Fibroblast of skin of right quadriceps (primary cell): ENCODE results near the gene NCOA3.
"Not testable (repeated sequence)": the region's sequence is repeated elsewhere in the genome, so short reads cannot be mapped to it uniquely, and the experiment has no call there.

Experiments used
- DNase-seq: peaks from one replicate; pipeline ENCODE4 v3.0.0-alpha.2; 2013

Gene NCOA3

DNA sequence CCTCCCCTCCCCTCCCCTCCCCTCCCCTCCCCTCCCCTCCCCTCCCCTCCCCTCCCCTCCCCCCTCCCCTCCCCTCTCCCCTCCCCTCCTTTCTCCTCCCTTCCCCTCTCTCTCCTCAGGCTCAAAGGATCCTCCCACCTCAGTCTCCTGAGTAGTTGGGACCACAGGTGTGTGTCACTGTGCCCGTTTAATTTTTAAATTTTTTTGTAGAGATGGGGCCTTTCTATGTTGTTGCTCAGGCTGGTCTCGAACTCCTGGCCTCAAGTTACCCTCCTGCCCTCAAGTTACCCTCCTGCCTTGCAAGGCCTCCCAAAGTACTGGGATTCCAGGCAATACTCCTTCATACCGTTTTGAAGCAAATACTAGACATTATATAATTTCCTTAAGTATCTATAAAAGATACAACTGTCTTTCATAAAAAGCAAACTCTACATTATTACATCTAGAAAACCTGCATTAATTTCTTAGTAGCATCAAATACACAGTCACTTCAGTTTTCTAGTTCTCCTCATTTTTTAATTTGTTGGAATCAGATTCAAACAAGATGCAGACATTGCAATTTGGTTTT lies 39.8 kb downstream of the NCOA3 start:
- no peak for DNase-seq

DNA sequence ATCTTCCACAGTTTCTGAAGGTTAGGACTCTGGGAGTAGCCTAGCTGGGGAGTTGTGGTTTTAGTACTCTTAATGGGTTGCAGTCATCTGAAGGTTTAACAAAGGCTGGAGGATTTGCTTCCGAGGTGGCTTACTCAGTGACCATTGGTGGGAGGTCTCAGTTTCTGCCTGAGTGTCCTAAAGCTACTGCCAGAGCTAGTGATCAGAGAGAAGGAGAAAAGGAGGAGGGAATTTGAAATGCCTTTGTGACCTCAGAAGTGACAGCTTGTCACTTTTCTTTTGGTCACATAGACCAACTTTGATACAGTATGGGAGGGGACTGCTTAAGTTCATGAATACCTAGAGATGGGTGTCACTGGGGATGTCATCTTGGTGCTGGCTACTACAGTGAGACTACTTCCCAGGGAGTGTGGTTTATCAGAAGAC lies 41.3 kb downstream of the NCOA3 start:
- DNase-seq, result peak; percentile 32

DNA sequence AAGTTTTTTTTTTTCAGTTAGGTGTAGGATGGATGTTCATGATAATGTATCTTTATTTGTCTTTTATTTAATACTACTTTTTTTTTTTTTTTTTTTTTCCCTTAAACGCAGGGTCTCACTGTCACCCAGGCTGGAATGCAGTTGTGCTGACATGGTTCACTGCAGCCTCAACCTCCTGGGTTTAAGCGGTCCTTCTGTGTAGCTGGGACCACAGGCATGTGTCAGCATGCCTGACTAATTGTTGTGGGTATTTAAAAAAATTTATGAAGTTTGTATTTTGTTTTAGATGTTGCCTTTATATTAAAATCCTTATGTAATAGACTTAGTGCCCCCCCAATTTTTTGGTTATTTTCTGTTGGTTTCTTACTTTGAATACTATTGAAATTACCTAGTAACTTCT lies 42.6 kb downstream of the NCOA3 start:
- peak; percentile 84 for DNase-seq

DNA sequence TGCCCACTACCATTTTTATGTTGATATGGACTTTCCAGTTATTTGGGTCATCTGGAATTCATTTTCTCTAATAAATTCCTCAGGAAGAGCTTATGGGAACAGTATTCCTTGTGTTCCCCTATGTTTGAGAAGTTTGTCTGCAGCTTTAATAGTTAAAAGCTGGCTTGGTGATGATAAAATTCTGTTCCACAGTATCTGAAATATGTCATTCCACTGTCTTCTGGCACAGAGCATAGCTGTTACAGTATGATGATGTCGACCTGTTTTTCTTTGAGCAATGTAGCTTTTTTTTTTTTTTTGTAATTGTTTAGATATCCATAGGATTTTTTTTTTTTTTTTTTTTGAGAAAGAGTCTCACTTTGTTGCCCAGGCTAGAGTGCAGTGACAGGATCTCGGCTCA lies 43.2 kb downstream of the NCOA3 start:
- DNase-seq, result peak; percentile 70

DNA sequence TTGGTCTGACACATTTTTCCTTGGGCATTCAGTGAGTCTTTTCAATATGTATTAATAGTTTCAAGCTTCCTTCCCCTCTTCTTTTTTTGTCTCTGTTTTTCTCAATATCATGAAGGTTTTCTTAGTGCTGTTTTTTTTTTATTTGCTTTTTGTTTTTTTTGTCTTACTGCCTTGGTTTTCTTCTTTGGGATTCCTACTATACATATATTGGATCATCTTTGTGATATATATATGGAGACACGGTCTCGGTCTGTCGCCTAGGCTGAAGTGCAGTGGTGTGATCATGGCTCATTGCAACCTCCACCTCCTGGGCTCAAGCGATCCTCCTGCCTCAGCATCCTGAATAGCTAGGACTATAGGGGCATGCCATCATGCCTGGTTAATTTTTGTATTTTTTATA lies 43.8 kb downstream of the NCOA3 start:
- DNase-seq, result no peak

DNA sequence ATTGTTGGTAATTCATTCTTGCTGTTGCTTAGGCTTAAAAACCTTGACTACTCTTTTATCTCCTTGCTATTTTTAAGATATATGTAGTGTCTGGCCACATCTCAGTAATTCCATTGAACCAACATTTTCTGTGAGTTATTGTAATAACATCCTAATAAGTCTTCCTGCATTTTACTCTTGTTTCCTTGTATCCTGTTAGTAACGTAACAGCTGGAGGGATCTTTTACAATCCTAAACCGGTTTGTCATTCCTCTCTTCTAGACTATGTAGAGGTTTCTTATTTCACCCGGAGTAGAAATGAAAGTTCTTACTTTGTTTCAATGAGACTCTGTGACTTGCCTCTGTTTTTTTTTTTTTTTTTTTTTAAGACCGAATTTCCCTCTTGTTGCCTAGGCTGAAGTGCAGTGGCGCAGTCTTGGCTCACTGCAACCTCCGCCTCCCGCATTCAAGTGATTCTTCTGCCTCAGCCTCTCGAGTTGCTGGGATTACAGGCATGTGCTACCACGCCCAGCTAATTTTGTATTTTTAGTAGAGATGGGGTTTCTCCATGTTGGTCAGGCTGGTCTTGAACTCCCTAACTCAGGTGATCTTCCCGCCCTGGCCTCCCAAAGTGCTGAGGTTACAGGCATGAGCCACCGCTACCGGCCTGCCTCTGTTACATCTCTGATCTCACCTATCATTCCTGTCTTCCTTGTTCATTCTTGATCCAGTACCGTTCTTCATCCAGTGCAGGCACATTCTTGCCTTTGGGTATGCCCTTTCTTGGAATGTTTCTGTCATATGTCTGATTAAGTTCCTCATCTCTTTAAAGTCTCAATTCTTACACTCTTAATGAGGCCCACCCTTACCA lies 44.7 kb downstream of the NCOA3 start:
- DNase-seq, result peak; percentile 88

DNA sequence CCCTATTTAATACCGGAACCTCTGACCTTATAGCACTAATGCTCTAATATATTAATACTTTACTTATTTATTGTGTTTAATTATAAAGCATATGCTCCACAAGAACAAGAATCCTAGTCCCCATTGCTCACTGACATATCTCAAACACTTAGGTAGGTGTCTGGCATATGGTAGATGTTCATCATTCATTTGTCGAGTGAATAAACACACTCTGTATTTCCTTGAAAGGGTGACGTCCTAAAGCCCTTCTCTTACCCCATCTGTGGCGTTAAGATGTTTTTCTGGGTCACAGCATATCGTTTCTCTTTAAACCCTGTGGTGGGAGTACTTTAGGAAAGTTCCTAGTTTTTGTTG lies 45.3 kb downstream of the NCOA3 start:
- DNase-seq, result no peak

DNA sequence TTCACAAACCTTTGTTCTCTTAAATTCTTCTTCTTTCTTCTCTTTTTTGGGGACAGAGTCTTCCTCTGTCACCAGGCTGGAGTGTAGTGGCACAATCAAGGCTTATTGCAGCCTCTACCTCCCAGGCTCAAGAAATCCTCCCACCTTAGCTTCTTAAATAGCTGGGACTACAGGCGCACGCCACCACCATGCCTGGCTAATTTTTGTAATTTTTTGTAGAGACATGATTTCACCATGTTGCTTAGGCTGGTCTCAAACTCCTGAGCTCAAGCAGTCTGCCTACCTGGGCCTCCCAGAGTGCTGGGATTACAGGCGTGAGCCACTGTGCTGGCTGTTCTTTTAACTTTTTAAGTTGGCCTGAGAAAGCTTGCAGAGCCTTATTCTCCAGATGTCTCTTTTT lies 48.0 kb downstream of the NCOA3 start:
- no peak for DNase-seq

DNA sequence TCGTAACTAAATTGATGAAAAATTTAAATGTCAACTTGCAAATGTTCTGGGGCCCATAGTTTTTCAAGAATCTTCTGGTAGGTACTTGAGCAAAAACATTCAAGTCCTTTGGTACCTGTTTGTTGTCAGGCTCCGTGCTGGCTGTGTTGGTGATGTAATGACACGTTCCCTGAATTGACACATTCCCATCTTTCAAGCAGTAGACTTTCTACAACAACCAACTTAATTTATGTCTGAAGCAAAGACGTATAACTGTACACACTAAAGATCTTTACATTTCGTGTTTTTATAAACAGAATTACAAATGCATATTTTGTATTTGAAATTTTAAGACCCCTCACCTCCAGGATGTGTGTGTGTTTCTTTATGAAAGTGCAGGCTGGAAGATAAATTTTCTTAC lies 49.5 kb downstream of the NCOA3 start:
- no peak for DNase-seq

DNA sequence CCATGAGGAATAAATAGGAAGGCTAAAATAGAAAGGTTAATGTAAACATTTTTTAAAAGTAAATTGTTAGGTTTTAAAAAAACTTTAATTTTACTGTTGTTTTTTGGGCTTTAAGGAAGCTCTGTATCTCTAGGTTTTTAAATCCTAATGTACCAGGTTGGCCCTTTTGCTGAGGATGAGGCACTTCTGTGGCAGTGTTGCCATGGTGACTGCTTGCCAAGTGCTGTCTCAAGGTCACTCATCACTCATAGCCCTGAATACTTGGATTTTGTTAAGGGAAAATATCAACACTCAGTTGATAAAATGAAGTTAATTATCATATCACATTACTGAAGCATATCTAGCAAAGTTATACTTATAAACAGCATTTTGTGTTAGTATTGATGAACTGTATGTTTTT lies 50.2 kb downstream of the NCOA3 start:
- no peak for DNase-seq

DNA sequence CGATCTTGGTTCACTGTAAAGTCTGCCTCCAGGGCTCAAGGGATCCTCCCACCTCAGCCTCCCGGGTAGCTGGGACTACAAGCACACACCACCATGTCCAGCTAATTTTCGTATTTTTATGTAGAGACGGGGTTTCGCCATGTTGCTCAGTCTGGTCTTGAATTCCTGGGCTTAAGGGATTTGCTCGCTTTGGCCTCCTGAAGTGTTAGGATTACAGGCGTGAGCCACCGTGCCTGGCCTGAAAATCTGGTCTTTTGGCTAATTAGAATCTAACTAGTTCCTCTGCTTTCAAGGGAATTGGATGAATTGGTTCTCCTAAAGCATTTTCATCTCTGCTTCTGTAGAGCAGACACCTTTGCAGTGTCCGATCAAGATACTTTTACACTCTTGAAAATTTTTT lies 51.3 kb downstream of the NCOA3 start:
- DNase-seq, result no peak

DNA sequence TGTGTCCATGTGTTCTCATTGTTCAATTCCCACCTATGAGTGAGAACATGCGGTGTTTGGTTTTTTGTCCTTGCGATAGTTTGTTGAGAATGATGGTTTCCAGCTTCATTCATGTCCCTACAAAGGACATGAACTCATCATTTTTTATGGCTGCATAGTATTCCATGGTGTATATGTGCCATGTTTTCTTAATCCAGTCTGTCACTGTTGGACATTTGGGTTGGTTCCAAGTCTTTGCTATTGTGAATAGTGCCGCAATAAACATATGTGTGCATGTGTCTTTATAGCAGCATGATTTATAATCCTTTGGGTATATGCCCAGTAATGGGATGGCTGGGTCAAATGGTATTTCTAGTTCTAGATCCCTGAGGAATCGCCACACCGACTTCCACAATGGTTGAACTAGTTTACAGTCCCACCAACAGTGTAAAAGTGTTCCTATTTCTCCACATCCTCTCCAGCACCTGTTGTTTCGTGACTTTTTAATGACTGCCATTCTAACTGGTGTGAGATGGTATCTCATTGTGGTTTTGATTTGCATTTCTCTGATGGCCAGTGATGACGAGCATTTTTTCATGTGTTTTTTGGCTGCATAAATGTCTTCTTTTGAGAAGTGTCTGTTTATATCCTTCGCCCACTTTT lies 52.0 kb downstream of the NCOA3 start:
- DNase-seq, result not testable (repeated sequence)

DNA sequence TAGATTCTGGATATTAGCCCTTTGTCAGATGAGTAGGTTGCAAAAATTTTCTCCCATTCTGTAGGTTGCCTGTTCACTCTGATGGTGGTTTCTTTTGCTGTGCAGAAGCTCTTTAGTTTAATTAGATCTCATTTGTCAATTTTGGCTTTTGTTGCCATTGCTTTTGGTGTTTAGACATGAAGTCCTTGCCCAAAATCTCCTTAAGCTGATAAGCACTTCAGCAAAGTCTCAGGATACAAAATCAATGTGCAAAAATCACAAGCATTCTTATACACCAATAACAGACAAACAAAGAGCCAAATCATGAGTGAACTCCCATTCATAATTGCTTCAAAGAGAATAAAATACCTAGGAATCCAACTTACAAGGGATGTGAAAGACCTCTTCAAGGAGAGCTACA lies 52.6 kb downstream of the NCOA3 start:
- not testable (repeated sequence) for DNase-seq

DNA sequence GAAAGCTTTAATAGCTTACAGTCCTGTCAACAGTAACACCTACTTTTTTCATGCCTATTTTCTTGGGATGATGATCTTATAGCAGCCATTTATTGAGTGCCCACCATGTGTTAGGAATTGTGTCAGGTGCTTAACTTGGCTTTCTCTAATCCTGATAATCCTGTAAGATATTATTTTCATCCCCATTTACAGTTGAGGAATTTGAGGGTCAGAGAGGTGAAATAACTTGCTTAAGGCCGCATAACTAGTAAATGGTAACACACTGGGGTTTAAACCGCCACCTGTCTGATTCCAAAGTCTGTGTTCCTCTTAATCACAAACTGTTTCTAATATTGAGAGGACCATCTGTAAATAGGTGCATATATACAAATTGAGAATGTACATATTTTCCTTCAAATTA lies 55.5 kb downstream of the NCOA3 start:
- DNase-seq, result no peak

DNA sequence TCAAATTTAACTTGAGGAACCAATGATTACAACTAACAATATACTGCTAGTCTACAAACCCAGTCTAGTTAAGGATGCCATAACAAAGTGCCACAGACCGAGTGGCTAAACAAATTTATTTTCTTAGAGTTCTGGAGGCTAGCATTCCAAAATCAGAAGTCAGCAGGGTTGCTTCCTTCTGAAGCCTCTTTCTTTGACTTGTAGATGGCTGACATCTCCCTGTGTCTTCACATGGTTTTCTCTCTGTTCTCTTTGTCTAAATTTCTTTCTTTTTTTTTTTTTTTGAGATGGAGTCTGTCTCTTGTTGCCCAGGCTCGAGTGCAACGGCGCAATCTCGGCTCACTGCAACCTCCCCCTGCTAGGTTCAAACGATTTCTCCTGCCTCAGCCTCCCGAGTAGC lies 56.1 kb downstream of the NCOA3 start:
- DNase-seq, result no peak

DNA sequence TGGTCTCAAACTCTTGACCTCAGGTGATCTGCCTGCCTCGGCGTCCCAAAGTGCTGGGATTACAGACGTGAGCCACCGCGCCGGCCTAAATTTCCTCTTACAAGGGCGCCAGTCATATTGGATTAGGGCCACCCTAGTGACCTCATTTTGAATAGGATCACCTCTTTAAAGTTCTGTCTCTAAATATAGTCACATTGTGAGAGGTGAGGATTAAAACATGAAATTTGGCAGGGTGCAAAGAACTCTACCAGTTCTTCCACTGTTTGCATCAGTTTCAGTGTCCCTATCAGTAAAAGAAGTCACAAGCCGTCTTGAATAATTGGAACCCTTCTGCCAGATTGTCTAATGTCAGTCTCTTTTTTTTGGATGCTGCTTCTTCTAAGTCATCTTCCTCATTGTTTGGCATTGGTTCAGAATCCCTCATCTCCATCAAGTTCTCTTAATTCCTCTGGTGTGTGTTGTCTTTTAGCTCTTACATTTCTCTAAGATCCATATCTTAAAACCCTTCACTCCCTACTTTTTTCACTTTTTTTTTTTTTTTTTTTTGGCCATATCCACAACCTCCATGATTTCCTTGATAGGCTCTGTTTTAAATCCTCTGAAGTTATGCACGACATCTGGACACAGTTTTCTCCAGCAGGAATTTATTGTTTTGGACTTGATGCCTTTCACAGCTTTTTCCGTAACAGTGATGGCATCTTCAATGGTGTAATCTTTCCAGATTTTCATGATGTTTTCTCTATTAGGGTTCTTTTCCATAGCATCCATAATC lies 56.8 kb downstream of the NCOA3 start:
- DNase-seq, result peak; percentile 65

DNA sequence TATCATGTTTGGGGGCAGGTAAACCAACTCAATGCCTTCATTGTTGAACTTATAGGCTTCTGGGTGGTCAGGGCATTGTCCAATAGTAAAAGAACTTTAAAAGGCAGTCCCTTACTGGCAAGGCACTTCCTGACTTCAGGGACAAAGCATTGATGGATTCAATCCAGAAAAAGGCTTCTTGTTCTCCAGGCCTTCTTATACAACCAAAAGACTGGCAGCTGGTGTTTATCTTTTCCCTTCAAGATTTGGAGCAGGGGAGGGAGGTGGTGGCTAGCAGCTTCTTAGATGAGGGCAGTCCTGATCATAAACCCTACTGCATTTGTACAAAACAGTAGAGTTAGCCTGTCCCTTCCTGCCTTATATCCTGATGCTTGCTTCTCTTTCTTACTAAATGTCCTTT lies 57.5 kb downstream of the NCOA3 start:
- DNase-seq, result no peak

DNA sequence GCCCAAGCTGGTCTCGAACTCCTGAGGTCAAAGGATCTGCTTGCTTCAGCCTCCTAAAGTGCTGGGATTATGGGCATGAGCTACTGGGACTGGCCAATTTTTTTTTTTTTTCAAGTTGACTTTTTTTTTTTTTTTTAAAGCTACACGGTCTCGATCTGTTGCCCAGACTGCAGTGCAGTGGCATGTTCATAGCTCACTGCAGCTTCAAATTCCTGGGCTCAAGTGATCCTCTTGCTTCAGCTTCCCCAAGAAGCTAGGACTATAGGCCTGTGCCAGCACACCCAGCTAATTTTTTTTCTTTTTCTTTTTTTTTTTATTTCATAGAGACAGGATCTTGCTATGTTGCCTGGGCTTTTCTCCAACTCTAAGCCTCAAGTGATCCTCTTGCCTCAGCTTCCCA lies 59.5 kb downstream of the NCOA3 start:
- peak; percentile 53 for DNase-seq

DNA sequence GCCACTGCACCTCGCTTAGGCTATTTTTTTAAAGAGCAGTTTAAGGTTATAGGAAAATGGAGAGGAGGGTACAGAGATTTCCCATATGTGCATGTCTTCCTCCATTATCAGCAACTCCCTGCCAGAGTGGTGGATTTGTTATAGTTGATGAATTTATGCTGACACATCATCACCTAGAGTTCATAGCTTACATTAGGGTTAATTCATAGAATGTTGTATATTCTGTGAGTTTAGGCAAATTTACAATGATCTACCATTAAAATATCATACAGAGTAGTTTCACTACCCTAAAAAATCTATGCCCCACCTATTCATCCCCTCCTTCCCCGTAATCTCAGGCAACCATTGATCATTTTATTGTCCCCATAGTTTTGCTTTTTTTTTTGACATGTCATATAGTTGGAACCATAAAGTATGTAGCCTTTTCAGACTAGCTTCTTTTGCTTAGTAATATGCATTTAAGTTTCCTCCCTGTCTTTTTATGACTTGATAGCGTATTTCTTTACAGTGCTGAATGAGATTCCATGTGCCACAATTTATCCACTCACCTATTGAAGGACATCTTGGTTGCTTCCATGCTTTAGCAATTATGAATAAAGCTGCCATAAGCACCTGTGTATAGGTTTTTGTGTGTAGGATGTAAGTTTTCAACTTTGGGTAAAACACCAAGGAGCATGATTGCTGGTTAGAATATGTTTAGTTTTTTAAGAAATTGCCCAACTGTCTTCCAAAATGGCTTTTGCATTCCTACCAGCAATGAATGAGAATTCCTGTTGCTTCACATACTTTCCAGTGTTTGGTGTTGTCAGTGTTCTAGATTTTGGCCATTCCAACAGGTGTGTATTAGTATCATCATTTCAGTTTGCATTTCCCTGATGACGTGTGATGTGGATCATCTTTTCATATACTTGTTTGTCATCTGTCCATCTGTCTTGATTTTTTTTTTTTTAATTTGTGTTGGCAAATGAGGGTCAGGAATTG lies 60.2 kb downstream of the NCOA3 start:
- no peak for DNase-seq

DNA sequence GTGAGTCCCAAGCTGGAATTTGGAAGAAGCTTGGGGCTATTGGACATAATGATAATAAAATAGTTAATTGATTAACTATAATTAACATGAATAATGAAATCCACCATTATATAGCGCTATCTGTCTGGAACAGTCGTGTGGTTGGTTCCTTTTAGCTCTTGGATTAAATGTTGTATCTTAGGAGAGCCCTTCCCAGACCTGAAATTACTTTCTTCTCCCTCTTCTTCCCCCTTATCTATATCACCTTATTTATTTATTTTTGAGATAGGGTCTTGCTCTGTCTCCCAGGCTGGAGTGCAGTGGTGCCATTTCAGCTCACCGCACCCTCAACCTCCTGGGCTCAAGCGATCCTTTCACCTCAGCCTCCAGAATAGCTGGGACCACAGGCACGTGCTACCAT lies 64.6 kb downstream of the NCOA3 start:
- no peak for DNase-seq

DNA sequence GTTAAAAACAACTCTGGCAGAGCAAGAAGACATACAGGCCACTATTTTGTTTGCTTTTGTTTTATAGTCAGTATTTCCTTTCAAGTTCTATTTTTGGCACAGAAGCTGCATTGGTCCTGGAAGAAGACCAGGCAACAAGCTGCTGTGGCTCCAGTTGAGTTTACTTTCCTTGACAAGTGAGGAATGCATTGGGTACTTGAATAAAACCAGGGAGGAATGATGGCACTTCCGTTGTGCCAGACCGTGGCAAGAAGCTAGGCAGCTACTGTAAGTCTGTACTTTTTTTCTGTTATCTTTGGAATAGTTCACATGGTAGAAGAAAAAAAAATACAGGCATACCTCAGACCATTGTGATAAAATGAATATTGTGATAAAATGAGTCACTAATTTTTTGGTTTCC lies 66.3 kb downstream of the NCOA3 start:
- peak; percentile 68 for DNase-seq

DNA sequence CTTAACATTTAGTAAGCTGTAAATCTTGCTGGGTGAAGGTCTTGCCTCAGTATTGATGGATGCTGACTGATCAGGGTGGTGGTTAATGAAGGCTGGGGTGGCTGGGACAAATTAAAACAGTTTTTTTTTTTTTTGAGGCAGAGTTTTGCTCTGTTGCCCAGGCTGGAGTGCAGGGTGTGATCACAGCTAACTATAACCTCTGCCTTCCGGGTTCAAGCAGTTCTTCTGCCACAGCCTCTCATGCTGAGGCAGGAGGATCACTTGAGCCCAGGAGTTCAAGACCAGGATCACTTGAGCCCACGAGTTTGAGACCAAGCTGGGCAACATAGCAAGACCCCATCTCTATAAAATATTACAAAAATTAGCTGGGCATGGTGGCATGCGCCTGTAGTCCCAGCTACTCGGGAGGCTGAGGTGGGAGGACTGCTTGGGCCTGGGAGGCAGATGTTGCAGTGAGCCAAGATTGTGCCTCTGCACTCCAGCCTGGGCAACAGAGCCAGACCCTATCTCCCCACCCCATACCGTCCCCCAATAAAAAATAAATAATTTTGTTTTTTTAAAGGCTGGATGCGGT lies 67.2 kb downstream of the NCOA3 start:
- DNase-seq, result no peak
